ENCODE results near the gene ERV3-1.

ERV3-1 gene

GRCh38 chr7:65004575-65004974 is 1.9 kb downstream of the ERV3-1 start:
- H3K27ac ChIP-seq, result no peak overlapping the region
- TF ChIP-seq ZFX (IDR thresholded peaks at IDR 0.05; ENCODE audit: borderline replicate concordance) (no peak), CTCF (IDR thresholded peaks at IDR 0.05) (no peak)

DNA sequence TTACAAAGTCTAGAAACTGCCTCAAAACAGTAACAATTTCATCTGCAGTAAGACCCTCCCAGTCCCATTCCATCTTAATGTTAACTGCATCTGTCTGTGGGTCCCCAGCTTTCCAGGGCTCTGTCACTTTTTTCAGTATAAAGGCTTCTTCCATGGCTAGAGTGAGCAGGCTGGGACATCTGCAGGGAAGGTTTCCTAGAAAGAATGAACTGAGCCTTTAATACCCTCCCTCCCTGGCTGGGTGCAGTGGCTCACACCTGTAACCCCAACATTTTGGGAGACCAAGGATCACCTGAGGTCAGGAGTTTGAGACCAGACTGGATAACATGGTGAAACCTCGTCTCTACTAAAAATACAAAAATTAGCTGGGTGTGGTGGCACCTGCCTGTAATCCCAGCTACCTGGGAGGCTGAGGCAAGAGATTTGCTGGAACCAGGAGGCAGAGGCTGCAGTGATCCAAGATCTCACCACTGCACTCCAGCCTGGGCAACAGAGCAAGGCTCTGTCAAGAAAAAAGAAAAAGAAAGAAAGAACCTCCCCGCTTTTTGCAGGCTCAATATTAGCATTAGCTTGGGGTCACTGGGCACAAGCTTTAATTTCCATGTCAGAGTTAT is 3.4 kb downstream of the ERV3-1 start:
- H3K27ac ChIP-seq, result no peak overlapping the region
- TF ChIP-seq CTCF (IDR thresholded peaks at IDR 0.05) (no peak), ZFX (IDR thresholded peaks at IDR 0.05; ENCODE audit: borderline replicate concordance) (no peak)

DNA sequence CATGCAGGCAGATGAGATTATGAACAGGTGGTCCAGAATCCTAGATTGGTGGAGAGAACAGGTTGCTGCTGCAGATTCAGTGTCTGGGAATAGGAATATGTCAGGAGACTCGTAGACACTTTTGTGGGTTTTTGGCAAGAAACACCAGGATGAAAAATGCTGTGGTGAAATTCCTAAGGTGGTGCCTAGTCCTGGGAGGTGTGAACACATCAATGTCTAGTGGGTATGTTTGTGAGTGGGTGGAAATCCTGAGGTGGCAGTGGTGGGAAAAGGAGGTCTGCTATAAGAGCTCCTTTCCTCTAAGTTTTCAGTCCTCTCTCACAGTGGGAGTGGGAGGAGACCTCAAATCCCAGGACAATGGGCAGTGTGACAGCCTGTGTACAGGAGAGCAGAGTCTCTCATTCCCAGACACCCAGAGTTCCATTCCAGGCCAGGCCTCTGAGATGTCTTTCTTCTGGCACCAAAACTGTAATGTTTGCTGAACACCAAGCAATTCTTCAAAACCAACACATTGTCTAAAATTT is 5.1 kb downstream of the ERV3-1 start:
- no peak for TF ChIP-seq CTCF (IDR thresholded peaks at IDR 0.05)
- no peak for TF ChIP-seq ZFX (IDR thresholded peaks at IDR 0.05; ENCODE audit: borderline replicate concordance)
- no peak overlapping the region for H3K27ac ChIP-seq

- H3K27ac ChIP-seq, result no peak overlapping the region
- TF ChIP-seq CTCF (IDR thresholded peaks at IDR 0.05) (no peak), ZFX (IDR thresholded peaks at IDR 0.05; ENCODE audit: borderline replicate concordance) (no peak)
Observed at GRCh38 chr7:64999165-65000004, 7.1 kb downstream of the ERV3-1 start.

GRCh38 chr7:64998865-64999164 is 7.7 kb downstream of the ERV3-1 start:
- no peak overlapping the region for H3K27ac ChIP-seq

GRCh38 chr7:64997927-64998391 is 8.5 kb downstream of the ERV3-1 start:
- TF ChIP-seq ZFX (IDR thresholded peaks at IDR 0.05; ENCODE audit: borderline replicate concordance), result no peak
- TF ChIP-seq CTCF (IDR thresholded peaks at IDR 0.05), result no peak
- no peak overlapping the region for H3K27ac ChIP-seq

More at GRCh38 chr7:64998865-64999164, 7.7 kb downstream of the ERV3-1 start:
- no peak for TF ChIP-seq CTCF (IDR thresholded peaks at IDR 0.05)

Data from 22Rv1 (cell line).